ENCODE results near the gene TP63.
"Not testable (repeated sequence)": the region's sequence is repeated elsewhere in the genome, so short reads cannot be mapped to it uniquely, and the experiment has no call there.

TP63 gene

GRCh38 chr3:189728915-189729314, 97.7 kb downstream of the TP63 start:
- no peak for DNase-seq

GRCh38 chr3:189734061-189734460, 102.9 kb downstream of the TP63 start:
- no peak for DNase-seq

- no peak for DNase-seq
Observed at GRCh38 chr3:189735913-189736312, 104.7 kb downstream of the TP63 start.

GRCh38 chr3:189737071-189737470, 105.9 kb downstream of the TP63 start:
- no peak for DNase-seq

- DNase-seq: no peak
Observed at GRCh38 chr3:189737619-189738018, 106.4 kb downstream of the TP63 start.

- DNase-seq: no peak
Observed at GRCh38 chr3:189739378-189739777, 108.2 kb downstream of the TP63 start.

- DNase-seq: no peak
Observed at GRCh38 chr3:189740156-189740555, 109.0 kb downstream of the TP63 start.

- DNase-seq: no peak
Observed at GRCh38 chr3:189744235-189744634, 113.0 kb downstream of the TP63 start.

GRCh38 chr3:189745622-189746021, 114.4 kb downstream of the TP63 start:
- no peak for DNase-seq

- no peak for DNase-seq
Observed at GRCh38 chr3:189748046-189748445, 116.9 kb downstream of the TP63 start.

- DNase-seq: not testable (repeated sequence)
Observed at GRCh38 chr3:189750972-189751371, 119.8 kb downstream of the TP63 start.

GRCh38 chr3:189754356-189754755, 123.2 kb downstream of the TP63 start:
- no peak for DNase-seq

- no peak for DNase-seq
Observed at GRCh38 chr3:189756582-189757078, 125.4 kb downstream of the TP63 start.

GRCh38 chr3:189758186-189758585, 127.0 kb downstream of the TP63 start:
- DNase-seq: no peak

GRCh38 chr3:189766416-189766815, 135.2 kb downstream of the TP63 start:
- no peak for DNase-seq

GRCh38 chr3:189771842-189772450, 140.8 kb downstream of the TP63 start:
- no peak for DNase-seq

- DNase-seq: no peak
Observed at GRCh38 chr3:189772584-189772983, 141.4 kb downstream of the TP63 start.

GRCh38 chr3:189773056-189773455, 141.9 kb downstream of the TP63 start:
- DNase-seq: no peak

GRCh38 chr3:189776149-189776824, 145.1 kb downstream of the TP63 start:
- no peak for DNase-seq

GRCh38 chr3:189778340-189778950, 147.3 kb downstream of the TP63 start:
- DNase-seq: no peak

- DNase-seq: no peak
Observed at GRCh38 chr3:189779166-189779565, 148.0 kb downstream of the TP63 start.

GRCh38 chr3:189780546-189781270, 149.5 kb downstream of the TP63 start:
- DNase-seq: no peak

GRCh38 chr3:189781415-189781814, 150.2 kb downstream of the TP63 start:
- DNase-seq: no peak

All from GF-D8 (cell line).